H9 (cell line): ENCODE data around the gene SNX30. TPM values are rescaled to one million over a fixed set of nuclear protein-coding genes. Genes with fewer than 3 reads are reported as not detected.

Source experiments
- DNase-seq: peaks from one replicate; pipeline ENCODE4 v3.0.0-alpha.2; 2017
- H2AFZ ChIP-seq: one replicate; pipeline ENCODE4 v1.6.1; 2013; ENCODE audit warnings: mild to moderate bottlenecking, low read length, control low read depth, moderate library complexity
- H2AK5ac ChIP-seq: 2 replicates; pipeline ENCODE4 v1.6.1; 2013; ENCODE audit warnings: low read length, control low read depth, mixed read lengths; ENCODE audit not compliant: insufficient read length
- H2BK120ac ChIP-seq: one replicate; pipeline ENCODE4 v1.6.1; 2013; ENCODE audit warnings: low read depth, mild to moderate bottlenecking, low read length, control low read depth, inconsistent platforms; ENCODE audit not compliant: poor library complexity, severe bottlenecking
- H2BK12ac ChIP-seq: 2 replicates; pipeline ENCODE4 v1.6.1; 2013; ENCODE audit warnings: low read length, control low read depth, mixed read lengths, low read depth; ENCODE audit not compliant: insufficient read length
- H2BK15ac ChIP-seq: 2 replicates; pipeline ENCODE4 v1.6.1; 2013; ENCODE audit warnings: low read depth, low read length, control low read depth
- H2BK20ac ChIP-seq: one replicate; pipeline ENCODE4 v1.6.1; 2013; ENCODE audit warnings: low read depth, mild to moderate bottlenecking, low read length, control low read depth, inconsistent platforms; ENCODE audit not compliant: poor library complexity, severe bottlenecking
- H2BK5ac ChIP-seq: 2 replicates; pipeline ENCODE4 v1.6.1; 2013; ENCODE audit warnings: low read length, control low read depth, mixed read lengths; ENCODE audit not compliant: insufficient read length
- H3K14ac ChIP-seq: 2 replicates; pipeline ENCODE4 v1.6.1; 2013; ENCODE audit warnings: low read length, control low read depth; ENCODE audit not compliant: insufficient read depth
- H3K18ac ChIP-seq: 2 replicates; pipeline ENCODE4 v1.6.1; 2013; ENCODE audit warnings: low read depth, mild to moderate bottlenecking, mixed read lengths, low read length, control low read depth; ENCODE audit not compliant: insufficient read length
- H3K23ac ChIP-seq: 2 replicates; pipeline ENCODE4 v1.6.1; 2013; ENCODE audit warnings: low read length, control low read depth, mixed read lengths, low read depth; ENCODE audit not compliant: insufficient read length
- H3K23me2 ChIP-seq: 2 replicates; pipeline ENCODE4 v1.6.1; 2013; ENCODE audit warnings: low read depth, mild to moderate bottlenecking, mixed read lengths, low read length, control low read depth; ENCODE audit not compliant: insufficient read length, poor library complexity, severe bottlenecking
- H3K27ac ChIP-seq: 2 replicates; pipeline ENCODE4 v1.5.1; 2013; ENCODE audit warnings: low read length, control low read depth, mixed read lengths, low read depth; ENCODE audit not compliant: insufficient read length
- H3K27me3 ChIP-seq: 2 replicates; pipeline ENCODE4 v1.6.1; 2013; ENCODE audit warnings: low read length, control low read depth, inconsistent platforms; ENCODE audit not compliant: insufficient read depth
- H3K4ac ChIP-seq: 2 replicates; pipeline ENCODE4 v1.6.1; 2013; ENCODE audit warnings: low read depth, mild to moderate bottlenecking, control low read depth, inconsistent platforms, low read length, moderate library complexity
- H3K4me1 ChIP-seq: 2 replicates; pipeline ENCODE4 v1.6.1; 2013; ENCODE audit warnings: low read length, control low read depth, inconsistent platforms; ENCODE audit not compliant: insufficient read depth
- H3K4me2 ChIP-seq: 2 replicates; pipeline ENCODE4 v1.6.1; 2013; ENCODE audit warnings: low read length, control low read depth, mixed read lengths; ENCODE audit not compliant: insufficient read length, insufficient read depth
- H3K56ac ChIP-seq: 2 replicates; pipeline ENCODE4 v1.6.1; 2013; ENCODE audit warnings: low read depth, mild to moderate bottlenecking, mixed read lengths, low read length, control low read depth; ENCODE audit not compliant: insufficient read length
- H3K79me1 ChIP-seq: 2 replicates; pipeline ENCODE4 v1.6.1; 2013; ENCODE audit warnings: low read depth, mild to moderate bottlenecking, moderate library complexity, low read length, control low read depth, inconsistent platforms; ENCODE audit not compliant: insufficient read depth, poor library complexity, severe bottlenecking
- H3K79me2 ChIP-seq: 2 replicates; pipeline ENCODE4 v1.6.1; 2013; ENCODE audit warnings: low read length, control low read depth, inconsistent platforms; ENCODE audit not compliant: insufficient read depth
- H3K9ac ChIP-seq: 2 replicates; pipeline ENCODE4 v1.6.1; 2013; ENCODE audit warnings: low read length, control low read depth, mixed read lengths; ENCODE audit not compliant: insufficient read length; ENCODE audit errors: extremely low read depth
- H3K9me3 ChIP-seq: one replicate; pipeline ENCODE4 v1.6.1; 2013; ENCODE audit warnings: low read depth, low read length, inconsistent platforms; ENCODE audit not compliant: control insufficient read depth
- H3T11ph ChIP-seq: one replicate; pipeline ENCODE4 v1.6.1; 2013; ENCODE audit warnings: mild to moderate bottlenecking, low read length, control low read depth, inconsistent platforms
- H4K20me1 ChIP-seq: one replicate; pipeline ENCODE4 v1.6.1; 2013; ENCODE audit not compliant: control insufficient read depth, insufficient read length, insufficient read depth
- H4K5ac ChIP-seq: 2 replicates; pipeline ENCODE4 v1.6.1; 2013; ENCODE audit warnings: low read depth, mild to moderate bottlenecking, mixed read lengths, low read length, control low read depth; ENCODE audit not compliant: insufficient read length
- H4K8ac ChIP-seq: replicated peaks from 2 replicates; pipeline ENCODE4 v1.6.1; 2013; ENCODE audit warnings: low read length, control low read depth, mixed read lengths, low read depth; ENCODE audit not compliant: insufficient read length
- H4K91ac ChIP-seq: 2 replicates; pipeline ENCODE4 v1.6.1; 2013; ENCODE audit warnings: low read depth, mild to moderate bottlenecking, moderate library complexity, mixed read lengths, low read length, control low read depth; ENCODE audit not compliant: insufficient read length
- H3K27ac Mint-ChIP-seq, 3 experiments: 2 replicates in 2 of 3; 3 replicates in 1 of 3; pipeline ENCODE4 v1.8.0; 2020 to 2021; ENCODE audit warnings: mixed read lengths in 3 of 3, mild to moderate bottlenecking in 1 of 3, moderate library complexity in 1 of 3
- H3K27me3 Mint-ChIP-seq: 2 replicates; pipeline ENCODE4 v1.8.0; 2021; ENCODE audit warnings: low read depth, mild to moderate bottlenecking, moderate library complexity, mixed read lengths
- H3K36me3 Mint-ChIP-seq, 3 experiments: 2 replicates in 2 of 3; 3 replicates in 1 of 3; pipeline ENCODE4 v1.8.0; 2020 to 2021; ENCODE audit warnings: low read depth in 3 of 3, mixed read lengths in 3 of 3; ENCODE audit not compliant: insufficient read depth in 1 of 3
- H3K4me1 Mint-ChIP-seq, 2 experiments: 2 replicates each; pipeline ENCODE4 v1.8.0; 2020; ENCODE audit warnings: mixed read lengths in 2 of 2
- H3K4me3 Mint-ChIP-seq, 2 experiments: 2 replicates in 1 of 2; 3 replicates in 1 of 2; pipeline ENCODE4 v1.8.0; 2020 to 2021; ENCODE audit warnings: mild to moderate bottlenecking in 2 of 2, mixed read lengths in 2 of 2, moderate library complexity in 1 of 2
- H3K9me3 Mint-ChIP-seq, 2 experiments: 2 replicates in 1 of 2; 3 replicates in 1 of 2; pipeline ENCODE4 v1.8.0; 2020; ENCODE audit warnings: mild to moderate bottlenecking in 2 of 2, mixed read lengths in 2 of 2, moderate library complexity in 1 of 2
- CTCF ChIP-seq: fragments of 200-600 bp; sonication (generic); conservative IDR thresholded peaks from 3 replicates; pipeline ENCODE4 v1.8.0; 2021; ENCODE audit warnings: antibody characterized with exemption, mild to moderate bottlenecking
- WGBS: extraction: QIAGEN DNeasy Blood & Tissue Kit; methylation state at CpG from one replicate; pipeline ENCODE4 v1.1.7; 2013; ENCODE audit warnings: missing lambda C conversion rate, low lambda C conversion rate, mixed read lengths; ENCODE audit not compliant: insufficient read length; ENCODE audit errors: extremely low coverage; 5-methylcytosine and 5-hydroxymethylcytosine counted together
- total RNA-seq: library from RNA; stranded (reverse); gene quantifications from 2 replicates; pipeline ENCODE4 v1.2.1, GENCODE V29; 2021

Gene SNX30
- total RNA-seq, 1 experiment from 2014 or later, result 10.3 TPM

DNA sequence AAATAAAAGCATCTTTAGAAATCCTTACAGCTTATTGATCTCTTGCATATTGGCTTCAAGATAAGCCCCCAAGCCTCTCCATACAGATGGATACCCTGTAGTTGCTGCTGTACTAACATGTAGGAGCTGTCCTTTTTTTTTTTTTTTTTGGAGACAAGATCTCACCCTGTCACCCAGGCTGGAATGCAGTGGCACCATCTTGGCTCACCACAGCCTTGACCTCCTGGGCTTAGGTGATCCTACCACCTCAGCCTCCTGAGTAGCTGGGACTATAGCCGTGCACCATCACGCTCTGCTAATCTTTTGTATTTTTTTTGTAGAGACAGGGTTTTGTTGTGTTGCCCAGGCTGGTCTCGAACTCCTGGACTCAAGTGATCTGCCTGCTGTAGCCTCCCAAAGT lies 35.4 kb downstream of the SNX30 start:
- Mint-ChIP-seq H3K4me1 (peaks cover 10% of the 10 kb centered on the region in 2 experiments; a peak in 3 of 4 replicates), H3K27me3 (no peaks in the 10 kb centered on the region), H3K4me3 (no peak overlapping the region), H3K9me3 (no peaks in the 10 kb centered on the region), H3K27ac (no peak overlapping the region), H3K36me3 (no peaks in the 10 kb centered on the region)
- WGBS, result no CpG with 5 or more reads among the region's 3 CpGs
- no peak overlapping the region for H2BK120ac ChIP-seq
- H3K9me3 ChIP-seq, result no peaks in the 10 kb centered on the region
- H2BK12ac ChIP-seq, result no peak overlapping the region
- H3K18ac ChIP-seq, result no peak overlapping the region
- TF ChIP-seq CTCF, result no peak
- no peak overlapping the region for H2BK15ac ChIP-seq
- no peak overlapping the region for H3K4me2 ChIP-seq
- H3K4ac ChIP-seq, result no peak overlapping the region
- H2BK20ac ChIP-seq, result no peak overlapping the region
- no peaks in the 10 kb centered on the region for H3K79me2 ChIP-seq
- no peaks in the 10 kb centered on the region for H4K20me1 ChIP-seq
- no peak overlapping the region for H3K14ac ChIP-seq
- no peak overlapping the region for H4K91ac ChIP-seq
- no peak overlapping the region for H2AK5ac ChIP-seq
- H3K27me3 ChIP-seq, result no peaks in the 10 kb centered on the region
- no peak overlapping the region for H3K9ac ChIP-seq
- H2BK5ac ChIP-seq, result no peak overlapping the region
- no peak overlapping the region for H4K5ac ChIP-seq
- H4K8ac ChIP-seq, result no peak overlapping the region
- H2AFZ ChIP-seq, result no peak overlapping the region
- no peak overlapping the region for H3K23ac ChIP-seq
- H3K23me2 ChIP-seq, result no peaks in the 10 kb centered on the region
- no peak overlapping the region for H3K56ac ChIP-seq
- no peaks in the 10 kb centered on the region for H3K79me1 ChIP-seq
- peaks cover 3% of the 10 kb centered on the region; the same call in 1 of the 2 replicates for H3K4me1 ChIP-seq
- DNase-seq, result no peak
- no peak overlapping the region for H3K27ac ChIP-seq
- no peak overlapping the region for H3T11ph ChIP-seq
